ENCODE measurements around the gene SLC52A1. TPM values are rescaled to one million over a fixed set of nuclear protein-coding genes. Genes with fewer than 3 reads are reported as not detected.
"Not testable (repeated sequence)": the region's sequence is repeated elsewhere in the genome, so short reads cannot be mapped to it uniquely, and the experiment has no call there.

SLC52A1 gene
- total RNA-seq, 1 donor from 2014 or later = not detected

GRCh38 chr17:5031365-5032082 is 3.7 kb downstream of the SLC52A1 start:
- DNase-seq (ENCODE audit: low spot score) = peak; percentile 81

GRCh38 chr17:5030168-5030567 is 5.1 kb downstream of the SLC52A1 start:
- not testable (repeated sequence) for DNase-seq (ENCODE audit: low spot score)

- no peak for DNase-seq (ENCODE audit: low spot score)
These were observed 7.3 kb downstream of the SLC52A1 start for GRCh38 chr17:5027916-5028315.

GRCh38 chr17:5027299-5027698 is 7.9 kb downstream of the SLC52A1 start:
- DNase-seq (ENCODE audit: low spot score) = no peak

GRCh38 chr17:5024604-5025003 is 10.6 kb downstream of the SLC52A1 start:
- no peak for DNase-seq (ENCODE audit: low spot score)

GRCh38 chr17:5023588-5024147 is 11.6 kb downstream of the SLC52A1 start:
- no peak for DNase-seq (ENCODE audit: low spot score)

GRCh38 chr17:5022171-5022711 is 13.0 kb downstream of the SLC52A1 start:
- no peak for DNase-seq (ENCODE audit: low spot score)

GRCh38 chr17:5020502-5021023 is 14.7 kb downstream of the SLC52A1 start:
- no peak for DNase-seq (ENCODE audit: low spot score)

- no peak for DNase-seq (ENCODE audit: low spot score)
These were observed 15.7 kb downstream of the SLC52A1 start for GRCh38 chr17:5019475-5019956.

- no peak for DNase-seq (ENCODE audit: low spot score)
These were observed 20.9 kb downstream of the SLC52A1 start for GRCh38 chr17:5014357-5014756.

GRCh38 chr17:5011928-5012327 is 23.3 kb downstream of the SLC52A1 start:
- no peak for DNase-seq (ENCODE audit: low spot score)

- DNase-seq (ENCODE audit: low spot score) = no peak
These were observed 31.9 kb downstream of the SLC52A1 start for GRCh38 chr17:5003214-5003867.

- no peak for DNase-seq (ENCODE audit: low spot score)
These were observed 33.0 kb downstream of the SLC52A1 start for GRCh38 chr17:5002121-5002788.

- DNase-seq (ENCODE audit: low spot score) = no peak
These were observed 35.0 kb downstream of the SLC52A1 start for GRCh38 chr17:5000237-5000639.

- no peak for DNase-seq (ENCODE audit: low spot score)
These were observed 35.7 kb downstream of the SLC52A1 start for GRCh38 chr17:4999430-5000093.

GRCh38 chr17:4998732-4999429 is 36.3 kb downstream of the SLC52A1 start:
- DNase-seq (ENCODE audit: low spot score) = peak; percentile 44

GRCh38 chr17:4998027-4998731 is 37.0 kb downstream of the SLC52A1 start:
- peak; percentile 33 for DNase-seq (ENCODE audit: low spot score)

GRCh38 chr17:4997302-4998026 is 37.8 kb downstream of the SLC52A1 start, which contains the start of the genes INCA1 and KIF1C:
INCA1 (minus strand) TSS chr17:4997522; CDS start chr17:4994437, 3,085 bp downstream.
KIF1C (plus strand) TSS chr17:4997950; CDS start chr17:5000247, 2,297 bp downstream.
- peak; percentile 94 for DNase-seq (ENCODE audit: low spot score)

- DNase-seq (ENCODE audit: low spot score) = no peak
These were observed 41.1 kb downstream of the SLC52A1 start for GRCh38 chr17:4994081-4994595.
